ENCODE measurements around the gene THSD7A. TPM values are rescaled to one million over a fixed set of nuclear protein-coding genes. Genes with fewer than 3 reads are reported as not detected.

The THSD7A gene
- total RNA-seq, 1 donor, result 0.43 TPM

GRCh38 chr7:11706666-11707605 is 125.1 kb downstream of the THSD7A start:
- TF ChIP-seq CTCF (IDR thresholded peaks at IDR 0.05; ENCODE audit: insufficient read depth, low read depth, low read length), result no peak
- DNase-seq (ENCODE audit: low read depth), result no peak
- no peak overlapping the region for H3K4me3 ChIP-seq (ENCODE audit: low read depth, low read length)

GRCh38 chr7:11703829-11704228 is 128.2 kb downstream of the THSD7A start:
- no peak for DNase-seq (ENCODE audit: low read depth)
- H3K4me3 ChIP-seq (ENCODE audit: low read depth, low read length), result no peak overlapping the region
- TF ChIP-seq CTCF (IDR thresholded peaks at IDR 0.05; ENCODE audit: insufficient read depth, low read depth, low read length), result no peak

DNA sequence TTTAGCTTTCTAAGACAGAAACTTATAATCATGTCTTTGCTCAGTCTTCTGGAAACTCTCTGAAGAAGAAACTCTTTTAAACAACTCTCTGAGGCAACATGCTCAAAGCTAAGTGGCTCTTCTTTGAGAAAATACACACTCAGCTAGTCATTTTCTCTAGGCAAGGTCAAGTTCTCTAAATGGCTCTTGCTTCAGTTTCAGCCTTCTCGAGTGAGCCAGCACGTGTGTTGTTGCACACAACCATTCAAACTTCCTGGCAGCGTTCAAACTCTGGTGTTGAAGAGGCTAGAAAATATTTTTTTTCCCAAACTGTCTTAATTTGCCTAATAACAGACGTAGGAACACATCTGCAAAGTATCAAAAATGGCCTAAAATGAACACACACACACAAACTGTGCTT is 129.1 kb downstream of the THSD7A start:
- TF ChIP-seq CTCF (IDR thresholded peaks at IDR 0.05; ENCODE audit: insufficient read depth, low read depth, low read length), result no peak
- DNase-seq (ENCODE audit: low read depth), result no peak
- H3K4me3 ChIP-seq (ENCODE audit: low read depth, low read length), result no peak overlapping the region

GRCh38 chr7:11701829-11702560 is 130.0 kb downstream of the THSD7A start:
- TF ChIP-seq CTCF (IDR thresholded peaks at IDR 0.05; ENCODE audit: insufficient read depth, low read depth, low read length), result no peak
- H3K4me3 ChIP-seq (ENCODE audit: low read depth, low read length), result no peak overlapping the region
- no peak for DNase-seq (ENCODE audit: low read depth)

GRCh38 chr7:11699666-11700065 is 132.3 kb downstream of the THSD7A start:
- DNase-seq (ENCODE audit: low read depth), result no peak
- TF ChIP-seq CTCF (IDR thresholded peaks at IDR 0.05; ENCODE audit: insufficient read depth, low read depth, low read length), result no peak
- no peak overlapping the region for H3K4me3 ChIP-seq (ENCODE audit: low read depth, low read length)

DNA sequence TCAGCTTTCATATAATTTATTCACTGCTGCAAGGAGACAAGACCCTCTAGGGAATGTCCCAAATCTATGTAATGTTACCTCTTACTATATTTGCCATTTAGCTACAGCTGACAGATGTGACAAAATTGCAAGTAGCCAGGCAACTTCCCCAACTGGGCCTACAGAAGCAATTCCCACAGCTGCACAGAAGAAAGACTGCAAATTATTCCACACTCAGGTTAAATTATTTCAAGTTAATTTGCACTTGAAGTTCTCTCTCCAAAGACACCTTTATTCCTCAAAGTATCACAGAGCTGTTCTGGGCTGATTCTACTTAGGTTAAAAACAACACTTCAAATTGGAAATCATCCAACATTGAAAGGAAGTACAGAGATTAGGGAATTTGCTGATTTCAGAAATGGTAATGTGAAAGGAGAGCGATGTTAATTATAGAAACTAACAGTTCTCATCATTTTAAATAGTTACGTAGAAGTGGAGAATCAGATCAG is 133.6 kb downstream of the THSD7A start:
- H3K4me3 ChIP-seq (ENCODE audit: low read depth, low read length), result no peak overlapping the region
- TF ChIP-seq CTCF (IDR thresholded peaks at IDR 0.05; ENCODE audit: insufficient read depth, low read depth, low read length), result no peak
- DNase-seq (ENCODE audit: low read depth), result no peak

All from fibroblast of villous mesenchyme (primary cell).